ENCODE data around the gene NSUN2. TPM values are rescaled to one million over a fixed set of nuclear protein-coding genes. Genes with fewer than 3 reads are reported as not detected.
"Not testable (repeated sequence)": the region's sequence is repeated elsewhere in the genome, so short reads cannot be mapped to it uniquely, and the experiment has no call there.

Gene NSUN2
- polyA plus RNA-seq, 3 donors: 24.4 to 63.4 (median 25.6) TPM

- peaks cover 17 to 25% of the 10 kb centered on the region in 2 donors for H3K36me3 ChIP-seq (replicated peaks in 1 of 2; ENCODE audit: control insufficient read depth in 1 of 2, insufficient read depth in 2 of 2, low read length in 2 of 2)
- peak overlapping the region; percentile 7 for H3K4me2 ChIP-seq (replicated peaks; ENCODE audit: extremely low read depth, low read length, poor library complexity, severe bottlenecking)
- H3K27ac ChIP-seq (ENCODE audit: low read depth in 1 of 2, low read length in 2 of 2): peak overlapping the region; percentile 20 to 53
- Mint-ChIP-seq H3K27me3 (ENCODE audit: low read depth in 3 of 3) (no peaks in the 10 kb centered on the region), H3K9me3 (peaks cover 0 to 6% (median 3%) of the 10 kb centered on the region in 7 donors), H3K4me1 (peaks cover 58% of the 10 kb centered on the region), H3K27ac (peak overlapping the region in 6 of 7 donors; percentile 5 to 87 (median 47)), H3K36me3 (peaks cover 29 to 59% of the 10 kb centered on the region in 2 donors), H3K4me3 (no peak overlapping the region)
- peaks cover 7% of the 10 kb centered on the region for H4K20me1 ChIP-seq (ENCODE audit: insufficient read depth, low read length)
- 100% methylated on average over 8 of the region's 10 CpGs for WGBS (ENCODE audit: insufficient coverage)
- H3K9ac ChIP-seq (ENCODE audit: insufficient read depth, low read length, poor library complexity, severe bottlenecking): no peak overlapping the region
- no peak overlapping the region for H2AFZ ChIP-seq (ENCODE audit: insufficient read depth, low read depth, low read length, poor library complexity, severe bottlenecking)
- peaks cover 31% of the 10 kb centered on the region for H3K79me2 ChIP-seq (ENCODE audit: insufficient read depth, low read length)
- peaks cover 0 to 7% of the 10 kb centered on the region in 2 donors for H3K9me3 ChIP-seq (replicated peaks in 1 of 2; ENCODE audit: control insufficient read depth in 1 of 2, insufficient read depth in 1 of 2, low read length in 2 of 2)
- peaks cover 33 to 42% of the 10 kb centered on the region in 2 donors for H3K4me1 ChIP-seq (ENCODE audit: control insufficient read depth in 1 of 2, insufficient read depth in 2 of 2, low read length in 2 of 2)
- H3K27me3 ChIP-seq (ENCODE audit: control insufficient read depth in 2 of 2, insufficient read depth in 2 of 2, low read length in 2 of 2): no peaks in the 10 kb centered on the region
- intact Hi-C loops (cut with micrococcal nuclease): no loop called here
- TF ChIP-seq CTCF (IDR thresholded peaks at IDR 0.05): no peak
- no peak for DNase-seq
- peak overlapping the region in 1 of 3 experiments; percentile 19 for H3K4me3 ChIP-seq (replicated peaks in 1 of 3; ENCODE audit: low read depth in 2 of 3, low read length in 3 of 3)
Observed at GRCh38 chr5:6649186-6649585, 16.3 kb upstream of the NSUN2 start.

GRCh38 chr5:6645571-6646362 lies 12.9 kb upstream of the NSUN2 start:
- Mint-ChIP-seq H3K36me3 (peaks cover 29 to 60% of the 10 kb centered on the region in 2 donors), H3K4me3 (peak overlapping the region; percentile 62 to 64), H3K4me1 (peaks cover 70% of the 10 kb centered on the region), H3K27ac (peak overlapping the region; percentile 72 to 98 (median 93))
- peak; percentile 88 to 96 (median 90) for DNase-seq
- Histone ChIP-seq H3K9ac (ENCODE audit: insufficient read depth, low read length, poor library complexity, severe bottlenecking) (peak overlapping the region; percentile 49), H3K27ac (ENCODE audit: low read depth in 1 of 2, low read length in 2 of 2) (peak overlapping the region; percentile 62 to 85), H3K4me3 (replicated peaks in 1 of 3; ENCODE audit: low read depth in 2 of 3, low read length in 3 of 3) (peak overlapping the region in 1 of 3 experiments; percentile 50), H4K20me1 (ENCODE audit: insufficient read depth, low read length) (peaks cover 10% of the 10 kb centered on the region), H3K4me1 (ENCODE audit: control insufficient read depth in 1 of 2, insufficient read depth in 2 of 2, low read length in 2 of 2) (peaks cover 42 to 53% of the 10 kb centered on the region in 2 donors), H3K36me3 (replicated peaks in 1 of 2; ENCODE audit: control insufficient read depth in 1 of 2, insufficient read depth in 2 of 2, low read length in 2 of 2) (peaks cover 2 to 12% of the 10 kb centered on the region in 2 donors), H3K79me2 (ENCODE audit: insufficient read depth, low read length) (peaks cover 54% of the 10 kb centered on the region), H3K4me2 (replicated peaks; ENCODE audit: extremely low read depth, low read length, poor library complexity, severe bottlenecking) (peak overlapping the region; percentile 10)
- not testable (repeated sequence) for H3K27me3 Mint-ChIP-seq (ENCODE audit: low read depth in 3 of 3); H3K27me3 ChIP-seq (ENCODE audit: control insufficient read depth in 2 of 2, insufficient read depth in 2 of 2, low read length in 2 of 2); H2AFZ ChIP-seq (ENCODE audit: insufficient read depth, low read depth, low read length, poor library complexity, severe bottlenecking); H3K9me3 Mint-ChIP-seq; H3K9me3 ChIP-seq (replicated peaks in 1 of 2; ENCODE audit: control insufficient read depth in 1 of 2, insufficient read depth in 1 of 2, low read length in 2 of 2)
- WGBS (ENCODE audit: insufficient coverage): no CpG with 5 or more reads among the region's 11 CpGs
- intact Hi-C loops (cut with micrococcal nuclease): loop anchor here in 1 of 2 donors (2.0 kb wide), 1 partner anchor 67 kb away; the partner anchor contains the start of gene TENT4A

All from CD14-positive monocyte (primary cell).